ENCODE results near the gene ENOX2. TPM values are rescaled to one million over a fixed set of nuclear protein-coding genes. Genes with fewer than 3 reads are reported as not detected.
"Not testable (repeated sequence)": the region's sequence is repeated elsewhere in the genome, so short reads cannot be mapped to it uniquely, and the experiment has no call there.

ENOX2 gene
- total and polyA plus RNA-seq, 2 of the 13 experiments (the other 11 are each of a cell fraction or from before 2014, with no cell fraction given) = 5.9 to 8.5 TPM

DNA sequence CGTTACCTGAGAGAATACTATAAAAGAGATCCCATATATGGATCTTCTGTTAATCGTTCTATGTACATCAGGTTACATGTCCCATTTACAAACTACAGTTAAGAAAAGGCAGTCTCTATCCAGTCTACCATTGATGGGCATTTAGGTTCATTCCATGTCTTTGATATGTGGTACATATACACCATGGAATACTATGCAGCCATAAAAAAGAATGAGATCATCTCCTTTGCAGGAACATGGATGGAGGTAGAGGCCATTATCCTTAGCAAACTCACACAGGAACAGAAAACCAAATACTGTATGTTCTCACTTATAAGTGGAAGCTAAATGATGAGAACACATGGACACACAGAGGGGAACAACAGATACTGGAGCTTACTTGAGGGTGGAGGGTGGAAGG, 111.1 kb downstream of the ENOX2 start:
- ATAC-seq; H3K27ac ChIP-seq (ENCODE audit: extremely low read length, insufficient read depth, low read length); POLR2A ChIA-PET; DNase-seq (ENCODE audit: low spot score); H3K79me2 ChIP-seq (ENCODE audit: insufficient read depth, low read length); H3K4me1 ChIP-seq (ENCODE audit: insufficient read depth, low read length); H3K36me3 ChIP-seq (replicated peaks in 1 of 2; ENCODE audit: control insufficient read depth in 1 of 2, insufficient read depth in 2 of 2, low read length in 2 of 2); H4K20me1 ChIP-seq (ENCODE audit: insufficient read depth, low read length); H3K4me3 ChIP-seq (replicated peaks in 1 of 3; ENCODE audit: insufficient read depth in 1 of 3, low read depth in 2 of 3, low read length in 3 of 3); CTCF ChIA-PET (ENCODE audit: low intra/inter-chr PET ratio, low total read pairs); H2AFZ ChIP-seq (ENCODE audit: low read length); BruUV-seq (replicated peaks); H3K9ac ChIP-seq (ENCODE audit: insufficient read depth, low read depth, low read length); H3K27me3 ChIP-seq (ENCODE audit: control insufficient read depth in 1 of 2, insufficient read depth in 2 of 2, low read length in 2 of 2); H3K4me2 ChIP-seq (ENCODE audit: low read depth, low read length); in situ Hi-C loops (cut with HindIII; ENCODE audit: extremely low pct_ligation_motif_present, low pct_unique_long_range_greater_than_20kb); H3K9me3 ChIP-seq (ENCODE audit: low read length); FAIRE-seq: not testable (repeated sequence)
- intact Hi-C loops (cut with micrococcal nuclease; ENCODE audit: unreplicated experiment) = loop anchor here (5.0 kb wide), 1 partner anchor 390 kb away; no protein-coding TSS in a partner anchor
- 96% methylated on average over 2 of the region's 2 CpGs for WGBS (ENCODE audit: low lambda C conversion rate)

DNA sequence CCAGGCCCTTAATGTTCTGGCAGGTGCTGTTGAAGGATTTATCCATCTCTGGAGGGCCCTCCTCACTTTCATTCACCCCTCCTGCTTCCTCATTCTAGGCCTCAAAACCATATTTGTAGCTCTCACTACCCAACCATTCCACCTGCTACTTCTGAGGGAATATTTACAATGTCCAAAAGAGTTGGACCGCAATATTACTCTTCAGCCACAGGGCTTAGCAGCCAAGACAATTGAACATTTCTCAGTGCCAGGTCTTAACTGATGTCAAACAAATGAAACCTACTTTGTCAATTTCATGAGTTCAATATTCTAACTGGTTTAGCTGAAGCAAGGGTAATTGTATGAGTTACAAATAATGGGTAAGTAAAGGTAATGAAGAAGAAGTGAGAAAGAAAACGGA, 113.2 kb downstream of the ENOX2 start:
- H4K20me1 ChIP-seq (ENCODE audit: insufficient read depth, low read length) = no peaks in the 10 kb centered on the region
- no peak overlapping the region for H3K4me3 ChIP-seq (replicated peaks in 1 of 3; ENCODE audit: insufficient read depth in 1 of 3, low read depth in 2 of 3, low read length in 3 of 3)
- CTCF ChIA-PET (ENCODE audit: low intra/inter-chr PET ratio, low total read pairs) = no interaction called here
- H3K27me3 ChIP-seq (ENCODE audit: control insufficient read depth in 1 of 2, insufficient read depth in 2 of 2, low read length in 2 of 2) = no peaks in the 10 kb centered on the region
- H3K4me2 ChIP-seq (ENCODE audit: low read depth, low read length) = no peak overlapping the region
- in situ Hi-C loops (cut with HindIII; ENCODE audit: extremely low pct_ligation_motif_present, low pct_unique_long_range_greater_than_20kb) = no loop called here
- no peaks in the 10 kb centered on the region for H3K36me3 ChIP-seq (replicated peaks in 1 of 2; ENCODE audit: control insufficient read depth in 1 of 2, insufficient read depth in 2 of 2, low read length in 2 of 2)
- FAIRE-seq (no peak), ATAC-seq (no peak), DNase-seq (ENCODE audit: low spot score) (no peak)
- no TSS peak for BruUV-seq (replicated peaks)
- no peaks in the 10 kb centered on the region for H3K4me1 ChIP-seq (ENCODE audit: insufficient read depth, low read length)
- H3K79me2 ChIP-seq (ENCODE audit: insufficient read depth, low read length) = no peaks in the 10 kb centered on the region
- POLR2A ChIA-PET = no interaction called here
- no peak for TF ChIP-seq ZNF713 (CRISPR knock-in tag; IDR thresholded peaks at IDR 0.05)
- no peak for TF ChIP-seq ZNF777 (CRISPR knock-in tag; IDR thresholded peaks at IDR 0.05)
- no peak for TF ChIP-seq ZNF607 (CRISPR knock-in tag; IDR thresholded peaks at IDR 0.05; ENCODE audit: borderline replicate concordance)
- no peak for TF ChIP-seq BRCA1 (CRISPR knock-in tag; IDR thresholded peaks at IDR 0.05)
- no peak for TF ChIP-seq ZNF550 (CRISPR knock-in tag; IDR thresholded peaks at IDR 0.05; ENCODE audit: borderline replicate concordance)
- TF ChIP-seq ISX (CRISPR knock-in tag; conservative IDR thresholded peaks at IDR 0.05) = no peak
- no peak for TF ChIP-seq GATAD1 (CRISPR knock-in tag; IDR thresholded peaks at IDR 0.05)
- no peak for TF ChIP-seq ZSCAN30 (CRISPR knock-in tag; IDR thresholded peaks at IDR 0.05)
- TF ChIP-seq IRF2 (CRISPR knock-in tag; IDR thresholded peaks at IDR 0.05) = no peak
- H3K9ac ChIP-seq (ENCODE audit: insufficient read depth, low read depth, low read length) = no peak overlapping the region
- no peaks in the 10 kb centered on the region for H3K9me3 ChIP-seq (ENCODE audit: low read length)
- H3K27ac ChIP-seq (ENCODE audit: extremely low read length, insufficient read depth, low read length) = no peak overlapping the region
- H2AFZ ChIP-seq (ENCODE audit: low read length) = no peak overlapping the region
- intact Hi-C loops (cut with micrococcal nuclease; ENCODE audit: unreplicated experiment) = loop anchor here (5.0 kb wide), 1 partner anchor 393 kb away; no protein-coding TSS in a partner anchor
- WGBS (ENCODE audit: low lambda C conversion rate) = 96% methylated on average over 2 of the region's 2 CpGs

All from HepG2 (cell line).